Iris pigment epithelial cell (primary cell): ENCODE results near the gene TMEM131L.

Experiments used
- DNase-seq: peaks from one replicate; pipeline ENCODE4 v3.0.0-alpha.2; 2011; ENCODE audit warnings: low read depth

The TMEM131L gene

DNA sequence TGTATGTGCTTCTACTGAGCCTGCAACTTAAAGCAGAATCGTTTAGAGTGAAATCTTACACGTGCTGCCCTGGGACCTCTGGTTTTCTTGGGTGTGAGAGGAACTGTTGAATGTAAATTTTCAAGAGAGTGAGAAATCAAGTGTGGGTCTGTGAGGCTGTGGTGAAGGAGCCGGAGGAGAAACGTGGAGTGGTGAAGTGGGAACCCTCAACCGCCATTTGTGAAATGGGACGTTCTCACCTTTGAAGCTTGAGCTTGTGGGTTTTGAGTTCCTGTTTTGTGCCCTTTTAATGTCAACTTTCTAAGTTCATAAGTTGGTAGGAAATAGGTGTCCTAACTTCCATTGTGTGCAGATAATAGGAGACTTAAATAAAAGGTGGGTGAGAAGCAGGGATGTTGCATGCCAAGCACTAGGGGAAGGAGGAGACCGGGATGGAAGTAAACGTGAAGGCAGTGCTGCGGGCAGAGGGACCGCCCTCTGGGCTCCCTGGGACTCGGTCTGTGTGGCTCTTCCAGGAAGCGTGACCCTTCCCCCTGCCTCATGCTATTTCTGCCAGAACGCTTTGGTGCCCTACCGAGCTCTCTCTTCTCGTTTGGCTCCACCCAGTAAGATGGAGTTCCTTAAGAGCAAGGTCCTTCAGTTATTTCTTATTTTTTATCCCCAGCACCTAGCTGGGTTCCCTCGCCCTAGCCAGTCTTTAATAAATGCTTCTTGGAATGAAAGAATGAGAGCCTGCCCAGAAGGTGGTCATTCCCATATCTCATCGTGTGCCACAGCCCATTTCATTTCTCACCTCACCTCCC lies 56.0 kb downstream of the TMEM131L start:
- DNase-seq: no peak

- DNase-seq: no peak
These were observed 56.6 kb downstream of the TMEM131L start for GRCh38 chr4:153522802-153523094.

GRCh38 chr4:153523164-153523796 lies 57.1 kb downstream of the TMEM131L start:
- DNase-seq: no peak

DNA sequence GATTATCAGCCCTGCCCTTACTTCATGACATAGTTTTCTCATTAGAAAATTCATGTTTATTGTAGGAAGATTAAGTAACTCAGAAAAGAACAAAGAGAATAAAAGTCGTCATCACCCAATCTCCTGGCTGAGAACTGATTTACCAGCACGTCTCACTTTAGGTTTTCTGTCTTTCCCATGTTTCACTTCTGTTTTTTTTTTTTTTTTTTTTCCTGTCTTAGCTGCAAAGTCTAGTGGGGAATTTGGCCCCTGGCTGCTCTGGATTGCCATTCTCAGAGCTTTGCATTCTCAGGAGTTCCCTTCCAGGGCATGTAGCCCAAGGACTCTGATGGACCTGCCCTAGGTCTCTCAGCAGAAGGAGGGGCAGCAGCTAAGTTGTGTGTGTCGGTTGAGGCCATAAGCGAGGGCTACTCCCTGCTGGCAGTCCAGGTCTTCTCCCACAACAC lies 57.8 kb downstream of the TMEM131L start:
- DNase-seq: peak; percentile 42

GRCh38 chr4:153524682-153525081 lies 58.5 kb downstream of the TMEM131L start:
- no peak for DNase-seq

DNA sequence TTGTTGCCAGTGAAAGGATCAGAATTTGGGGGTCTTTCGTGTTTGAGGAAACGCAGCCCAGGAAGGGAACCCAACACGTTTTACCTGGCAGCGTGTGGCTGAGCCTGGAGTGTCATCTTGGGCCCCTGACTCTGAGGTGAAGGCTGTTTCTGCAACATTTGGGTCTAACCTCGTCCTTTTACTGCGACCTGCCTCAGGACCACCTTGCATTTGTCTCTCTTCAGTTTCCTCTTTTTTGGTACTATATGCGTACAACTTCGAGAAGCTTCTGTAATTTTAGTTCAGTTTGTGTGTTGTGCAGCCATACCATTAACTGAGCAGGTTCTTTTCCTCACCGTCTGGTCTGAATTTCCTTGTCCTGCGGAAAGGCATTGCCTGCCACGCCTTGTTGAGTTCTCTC lies 61.5 kb downstream of the TMEM131L start:
- DNase-seq: no peak

DNA sequence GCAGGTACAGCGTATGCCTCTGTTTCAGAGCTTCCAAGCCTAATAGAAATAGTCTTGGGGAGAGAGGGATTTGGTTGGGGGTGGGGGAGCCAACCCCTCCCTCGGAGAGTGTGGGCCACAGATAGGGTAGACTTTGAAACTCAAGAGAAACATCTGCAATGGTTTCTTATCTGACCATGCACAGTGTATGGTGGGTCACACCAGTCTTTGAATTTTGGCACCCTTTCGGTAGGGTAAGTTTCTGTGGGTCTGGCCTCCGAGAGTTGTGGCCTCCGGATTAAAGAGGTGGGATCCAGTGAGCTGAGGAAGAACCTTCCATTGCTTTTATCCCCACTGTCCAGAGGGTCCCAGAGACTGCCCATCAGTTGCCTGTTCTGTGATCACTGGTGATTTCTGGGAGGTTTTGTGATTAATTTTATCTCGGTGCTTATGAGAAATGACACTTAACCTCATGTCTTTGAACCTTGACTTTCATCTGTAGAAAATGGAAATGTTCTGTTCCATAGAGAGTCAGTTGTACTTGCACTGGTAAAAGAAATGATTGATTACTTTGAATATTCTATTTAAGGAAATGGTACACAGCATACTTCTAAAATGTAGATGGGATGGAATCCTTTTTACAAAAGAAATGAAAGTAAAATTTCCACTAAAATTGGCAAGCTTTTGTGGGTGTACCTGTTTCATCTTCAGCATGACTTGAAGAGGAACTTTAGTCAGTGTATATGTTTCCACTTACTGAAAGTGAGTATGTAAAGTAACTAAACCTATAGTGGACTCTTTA lies 62.7 kb downstream of the TMEM131L start:
- DNase-seq: no peak

DNA sequence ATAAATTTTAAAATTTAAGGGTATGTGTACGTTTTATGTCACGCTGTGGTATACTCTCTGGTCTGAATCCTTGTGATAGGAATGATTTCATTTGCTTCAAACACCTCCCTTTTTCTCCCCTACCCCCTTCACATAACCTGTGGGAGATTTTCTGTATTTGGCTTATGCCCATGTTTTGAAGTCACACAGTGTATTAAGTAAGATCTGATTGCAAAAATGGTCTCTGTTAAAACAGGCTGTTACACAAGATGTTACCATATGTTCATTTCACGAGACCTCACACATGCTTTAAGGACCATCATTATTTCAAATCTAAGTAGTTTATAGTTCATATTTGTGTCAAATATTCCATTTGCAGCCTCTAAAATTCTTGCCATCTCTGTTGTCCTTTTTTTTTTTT lies 63.5 kb downstream of the TMEM131L start:
- peak; percentile 71 for DNase-seq

- DNase-seq: peak; percentile 36
These were observed 64.3 kb downstream of the TMEM131L start for GRCh38 chr4:153530284-153530999.

GRCh38 chr4:153531000-153531358 lies 64.8 kb downstream of the TMEM131L start:
- no peak for DNase-seq

DNA sequence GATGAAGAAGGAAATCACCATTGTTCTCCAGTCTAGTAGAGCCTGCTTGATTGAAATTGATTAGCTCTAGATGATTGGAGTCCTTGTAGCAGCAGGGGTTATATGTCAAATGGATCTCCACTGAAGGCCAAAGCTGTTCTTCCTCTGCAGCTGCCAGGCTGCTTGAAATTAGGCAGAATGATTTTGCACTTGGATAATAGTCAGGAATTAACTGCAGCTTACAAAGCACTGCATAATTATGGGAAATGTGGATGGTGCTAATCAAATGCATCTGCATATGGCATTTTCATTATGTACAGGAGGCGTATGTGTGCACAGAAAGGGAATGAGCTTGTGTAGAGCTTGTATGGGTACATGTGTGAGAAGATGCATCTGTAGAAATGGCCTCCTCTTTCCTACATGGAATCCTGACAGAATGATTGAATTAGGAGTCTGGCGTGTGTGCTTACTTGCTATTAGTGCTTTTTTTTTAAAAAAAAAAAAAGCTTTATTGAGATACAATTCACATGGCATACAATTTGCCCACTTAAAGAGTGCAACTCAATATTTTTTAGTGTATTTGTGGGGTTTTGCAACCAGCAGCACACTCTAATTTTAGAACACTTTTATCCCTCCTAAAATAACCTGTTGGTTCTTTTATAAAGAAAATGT lies 65.9 kb downstream of the TMEM131L start:
- no peak for DNase-seq

DNA sequence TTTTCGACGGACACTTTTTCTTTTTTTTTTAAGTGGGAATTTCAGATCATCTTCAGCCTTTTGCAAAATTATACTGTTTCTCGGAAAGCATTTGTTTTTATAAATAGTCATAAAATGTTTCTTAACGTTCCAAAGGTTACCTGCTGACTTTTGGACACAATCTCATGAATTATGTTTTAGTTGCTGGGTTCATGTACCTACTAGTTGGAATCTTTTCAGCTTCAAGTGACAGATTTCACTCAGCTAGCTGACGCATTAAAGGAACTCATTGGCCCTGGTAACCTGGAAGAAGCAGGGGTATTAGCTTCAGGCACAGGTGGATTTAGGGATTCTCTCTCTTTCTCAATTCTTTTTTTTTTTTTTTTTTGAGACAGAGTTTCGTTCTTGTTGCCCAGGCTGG lies 66.5 kb downstream of the TMEM131L start:
- no peak for DNase-seq

DNA sequence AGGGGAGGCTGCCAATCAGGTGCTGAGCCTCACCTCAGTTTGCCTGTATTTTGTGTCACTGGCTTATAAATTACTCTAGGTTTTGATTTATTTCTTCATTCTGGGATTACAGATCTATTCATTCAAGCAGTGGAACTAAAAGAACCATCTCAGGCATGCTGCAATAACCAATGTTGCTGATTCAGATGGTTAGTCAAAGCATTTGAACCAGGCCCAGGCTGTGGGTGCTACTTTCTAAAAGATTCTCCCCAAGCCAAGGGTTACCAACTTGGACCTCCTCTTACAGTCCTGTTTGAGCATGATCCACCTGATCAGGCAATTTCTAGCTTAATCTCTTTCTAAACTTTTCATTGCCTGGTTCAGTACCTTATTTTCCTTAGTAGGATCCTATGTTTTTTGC lies 67.2 kb downstream of the TMEM131L start:
- no peak for DNase-seq

- no peak for DNase-seq
These were observed 68.9 kb downstream of the TMEM131L start for GRCh38 chr4:153534792-153535629.

GRCh38 chr4:153535772-153536513 lies 69.8 kb downstream of the TMEM131L start:
- no peak for DNase-seq

DNA sequence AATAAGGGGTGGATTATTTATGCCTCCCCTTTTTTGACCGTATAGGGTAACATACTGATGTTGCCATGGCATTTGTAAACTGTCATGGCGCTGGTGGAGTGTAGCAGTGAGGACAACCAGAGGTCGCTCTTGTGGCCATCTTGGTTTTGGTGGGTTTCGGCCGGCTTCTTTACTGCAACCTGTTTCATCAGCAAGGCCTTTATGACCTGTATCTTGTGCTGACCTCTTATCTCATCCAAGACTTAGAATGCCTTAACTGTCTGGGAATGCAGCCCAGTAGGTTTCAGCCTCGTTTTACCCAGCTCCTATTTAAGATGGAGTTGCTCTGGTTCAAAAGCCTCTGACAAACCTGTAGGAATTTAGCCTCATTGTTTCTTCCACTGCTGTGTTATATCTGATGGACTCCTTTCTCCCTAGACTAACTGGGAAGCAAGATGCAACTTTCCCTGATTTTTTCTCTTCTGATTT lies 71.4 kb downstream of the TMEM131L start:
- DNase-seq: no peak

DNA sequence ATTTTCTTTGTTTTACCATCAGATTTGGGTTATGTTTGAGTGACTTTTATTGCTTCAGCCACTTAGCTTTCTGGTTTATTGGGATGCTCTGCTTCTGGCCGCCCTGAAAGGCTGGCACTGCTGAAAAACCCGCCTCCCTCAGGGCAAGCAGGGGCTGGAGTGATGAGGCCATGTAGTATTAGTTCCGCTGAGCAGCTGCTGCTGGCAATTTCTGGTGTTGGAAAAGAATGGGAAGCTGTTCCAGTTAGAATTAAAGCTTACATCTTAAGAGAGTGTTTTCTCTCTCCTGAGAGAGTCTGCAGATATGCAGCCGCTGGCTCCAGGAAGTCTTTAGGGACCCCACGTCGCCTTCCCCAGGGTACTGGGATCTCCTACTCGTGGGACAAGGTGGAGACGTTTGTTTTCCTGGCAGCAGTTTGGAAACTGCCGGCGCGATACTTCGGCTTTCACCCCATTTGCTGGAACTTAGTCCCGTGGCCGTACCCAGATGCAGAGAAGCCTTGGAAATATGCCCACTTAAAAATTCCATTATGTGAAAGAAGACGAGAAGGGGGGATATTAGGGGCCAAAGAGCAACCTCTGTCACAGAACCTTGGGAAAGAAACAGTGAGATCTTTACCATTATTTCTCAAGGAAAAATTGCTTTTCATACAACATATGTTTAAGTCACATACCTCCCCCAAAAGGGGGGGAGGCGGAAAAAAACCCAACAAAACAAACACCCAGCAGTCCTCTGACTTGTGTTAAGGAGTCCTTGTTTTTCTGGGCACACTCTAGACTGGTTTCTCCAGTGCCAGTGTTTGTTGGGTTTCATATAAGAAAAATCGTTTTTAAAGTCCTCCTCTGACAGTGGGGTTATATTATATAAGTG lies 72.6 kb downstream of the TMEM131L start:
- no peak for DNase-seq

DNA sequence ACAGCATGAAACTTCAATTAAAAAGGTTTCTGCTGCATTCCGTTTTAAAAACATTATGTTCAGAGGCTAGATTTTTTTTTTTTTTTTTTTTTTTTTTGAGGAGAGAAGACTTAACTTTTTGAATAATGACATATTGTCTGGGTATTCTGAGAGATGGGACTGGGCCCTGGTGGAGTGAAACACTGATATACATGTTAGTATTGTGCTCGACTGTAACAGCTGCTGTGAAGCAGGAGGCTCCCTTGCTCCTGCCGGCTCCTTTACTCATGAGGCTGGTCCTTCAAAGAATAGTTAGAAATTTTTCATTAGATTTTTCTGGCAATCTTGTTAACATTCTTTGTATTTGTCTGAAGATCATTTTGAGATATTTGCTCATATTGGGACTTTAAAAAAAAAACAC lies 73.3 kb downstream of the TMEM131L start:
- DNase-seq: no peak

DNA sequence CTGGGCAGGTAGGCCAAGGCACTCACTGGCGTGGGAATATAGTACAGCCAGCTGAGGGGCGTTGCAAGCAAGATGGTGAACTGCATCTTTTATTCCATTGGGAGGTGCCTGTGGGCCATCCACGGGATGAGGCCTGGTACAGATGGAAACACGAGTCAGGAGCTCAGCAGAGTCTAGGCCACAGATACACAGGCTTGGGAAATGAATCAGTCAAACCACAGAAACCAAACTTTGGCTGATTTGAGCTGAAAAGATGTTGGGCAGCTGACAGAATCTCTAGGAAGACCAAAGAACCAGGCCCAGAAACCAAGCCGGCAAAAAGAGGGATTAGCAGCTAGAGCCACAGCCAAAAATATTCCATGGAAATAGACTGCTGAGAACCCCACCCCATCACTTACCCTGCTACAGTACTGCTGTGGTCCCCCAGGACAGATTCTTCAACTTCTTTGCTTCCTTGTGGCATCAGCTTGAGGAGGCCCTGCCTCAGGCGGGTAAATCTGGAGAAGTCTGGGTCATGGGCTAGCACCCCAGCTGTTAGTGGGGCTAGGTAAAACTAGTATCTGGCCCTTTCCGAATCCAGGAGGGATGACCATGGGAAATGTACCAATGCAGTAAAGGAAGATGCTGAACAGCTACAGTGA lies 75.4 kb downstream of the TMEM131L start:
- DNase-seq: peak; percentile 96
